Breast epithelium (tissue), 3 donors: ENCODE data around the gene ATP5ME.

Experiments used
- POLR2A ChIP-seq: fragments of 450-650 bp; IDR thresholded peaks from one replicate; pipeline ENCODE4 v1.6.1; 2016; ENCODE audit warnings: antibody characterized with exemption, mild to moderate bottlenecking, moderate library complexity
- POLR2AphosphoS5 ChIP-seq, 3 donors: sonication (generic); formaldehyde crosslinking; IDR thresholded peaks; one replicate each; pipeline ENCODE4 v1.6.1; 2017; ENCODE audit warnings: antibody characterized with exemption in 3 of 3
- TF ChIP-seq, protein P1 (sequence below), 3 donors: fragments of 450-650 bp; IDR thresholded peaks; one replicate each; pipeline ENCODE4 v1.5.1; 2016 to 2017; ENCODE audit warnings: antibody characterized with exemption in 3 of 3, mild to moderate bottlenecking in 3 of 3, moderate library complexity in 3 of 3

- TF ChIP-seq, protein P1, sequence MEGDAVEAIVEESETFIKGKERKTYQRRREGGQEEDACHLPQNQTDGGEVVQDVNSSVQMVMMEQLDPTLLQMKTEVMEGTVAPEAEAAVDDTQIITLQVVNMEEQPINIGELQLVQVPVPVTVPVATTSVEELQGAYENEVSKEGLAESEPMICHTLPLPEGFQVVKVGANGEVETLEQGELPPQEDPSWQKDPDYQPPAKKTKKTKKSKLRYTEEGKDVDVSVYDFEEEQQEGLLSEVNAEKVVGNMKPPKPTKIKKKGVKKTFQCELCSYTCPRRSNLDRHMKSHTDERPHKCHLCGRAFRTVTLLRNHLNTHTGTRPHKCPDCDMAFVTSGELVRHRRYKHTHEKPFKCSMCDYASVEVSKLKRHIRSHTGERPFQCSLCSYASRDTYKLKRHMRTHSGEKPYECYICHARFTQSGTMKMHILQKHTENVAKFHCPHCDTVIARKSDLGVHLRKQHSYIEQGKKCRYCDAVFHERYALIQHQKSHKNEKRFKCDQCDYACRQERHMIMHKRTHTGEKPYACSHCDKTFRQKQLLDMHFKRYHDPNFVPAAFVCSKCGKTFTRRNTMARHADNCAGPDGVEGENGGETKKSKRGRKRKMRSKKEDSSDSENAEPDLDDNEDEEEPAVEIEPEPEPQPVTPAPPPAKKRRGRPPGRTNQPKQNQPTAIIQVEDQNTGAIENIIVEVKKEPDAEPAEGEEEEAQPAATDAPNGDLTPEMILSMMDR (IDR thresholded peaks at IDR 0.05), result no peak
- TF ChIP-seq POLR2A, result no peak
- TF ChIP-seq POLR2AphosphoS5 (IDR thresholded peaks at IDR 0.05), result no peak
These were observed 34.0 kb upstream of the ATP5ME start for GRCh38 chr4:707929-708630.
